HEK293T (cell line): ENCODE data around the gene TEX26.

Experiments
- CTCF ChIA-PET: fragments of 350-600 bp; formaldehyde crosslinking; extraction: SDS; loops from one replicate; lab custom pipeline; 2021; ENCODE audit warnings: antibody characterized with exemption, inconsistent platforms; lab: Yijun Ruan, JAX
- POLR2A ChIA-PET: fragments of 350-600 bp; formaldehyde crosslinking; extraction: SDS; loops from one replicate; lab custom pipeline; 2020; ENCODE audit warnings: antibody characterized with exemption, inconsistent platforms; lab: Yijun Ruan, JAX
- DNase-seq: peaks from one replicate; pipeline ENCODE4 v3.0.0; 2012; ENCODE audit warnings: mixed read lengths; ENCODE audit errors: extremely low spot score
- ARNT ChIP-seq: fragments of 450-650 bp; IDR thresholded peaks from 2 replicates; pipeline ENCODE4 v1.6.1; 2017; ENCODE audit warnings: mild to moderate bottlenecking
- BHLHE40 ChIP-seq: fragments of 450-650 bp; IDR thresholded peaks from 2 replicates; pipeline ENCODE4 v1.6.1; 2016; ENCODE audit warnings: mild to moderate bottlenecking, moderate library complexity, borderline replicate concordance
- CTBP1 ChIP-seq: fragments of 450-650 bp; IDR thresholded peaks from 2 replicates; pipeline ENCODE4 v1.6.1; 2016; ENCODE audit warnings: borderline replicate concordance
- ELF4 ChIP-seq: fragments of 450-650 bp; IDR thresholded peaks from 2 replicates; pipeline ENCODE4 v1.6.1; 2017; ENCODE audit warnings: antibody characterized with exemption
- FOXA1 ChIP-seq: fragments of 450-650 bp; IDR thresholded peaks from 2 replicates; pipeline ENCODE4 v1.6.1; 2016; ENCODE audit warnings: mild to moderate bottlenecking
- FOXK2 ChIP-seq: fragments of 450-650 bp; IDR thresholded peaks from 2 replicates; pipeline ENCODE4 v1.6.1; 2016; ENCODE audit warnings: mild to moderate bottlenecking
- HDGF ChIP-seq: fragments of 450-650 bp; IDR thresholded peaks from 2 replicates; pipeline ENCODE4 v1.6.1; 2017; ENCODE audit warnings: antibody characterized with exemption, borderline replicate concordance
- L3MBTL2 ChIP-seq: fragments of 450-650 bp; conservative IDR thresholded peaks from 2 replicates; pipeline ENCODE4 v1.6.1; 2016; ENCODE audit warnings: mild to moderate bottlenecking
- LEF1 ChIP-seq: fragments of 450-650 bp; IDR thresholded peaks from 2 replicates; pipeline ENCODE4 v1.6.1; 2017; ENCODE audit warnings: mild to moderate bottlenecking, borderline replicate concordance
- NFRKB ChIP-seq: fragments of 450-650 bp; IDR thresholded peaks from 2 replicates; pipeline ENCODE4 v1.6.1; 2016; ENCODE audit warnings: mild to moderate bottlenecking, moderate library complexity
- SP1 ChIP-seq: fragments of 450-650 bp; IDR thresholded peaks from 2 replicates; pipeline ENCODE4 v1.6.1; 2017
- SUZ12 ChIP-seq: fragments of 450-650 bp; IDR thresholded peaks from 2 replicates; pipeline ENCODE4 v1.6.1; 2016; ENCODE audit warnings: mild to moderate bottlenecking
- TARDBP ChIP-seq: fragments of 450-650 bp; IDR thresholded peaks from 2 replicates; pipeline ENCODE4 v1.6.1; 2016
- ZNF384 ChIP-seq: fragments of 450-650 bp; IDR thresholded peaks from 2 replicates; pipeline ENCODE4 v1.6.1; 2016

The TEX26 gene

GRCh38 chr13:31022928-31023530, 90.6 kb downstream of the TEX26 start:
- TF ChIP-seq CTBP1 (no peak), SP1 (no peak), HDGF (no peak), ELF4 (no peak), FOXK2 (no peak), LEF1 (no peak), NFRKB (no peak), ARNT (no peak), TARDBP (no peak), SUZ12 (no peak), FOXA1 (no peak), ZNF384 (no peak), BHLHE40 (no peak), L3MBTL2 (no peak)
- no peak for DNase-seq
- CTCF ChIA-PET, result no interaction called here
- POLR2A ChIA-PET, result no interaction called here
